Fibroblast of villous mesenchyme (primary cell): Measurements from ENCODE around the gene DUSP28. TPM values are rescaled to one million over a fixed set of nuclear protein-coding genes. Genes with fewer than 3 reads are reported as not detected.

Experiments
- DNase-seq: peaks from one replicate; pipeline ENCODE4 v3.0.0-alpha.2; 2010; ENCODE audit warnings: low read depth
- H3K4me3 ChIP-seq: 2 replicates; pipeline ENCODE4 v1.5.1; 2011; ENCODE audit warnings: low read depth, mild to moderate bottlenecking, low read length
- total RNA-seq: library from RNA; depleted of rRNA; stranded (reverse); fragments of >200 nt; gene quantifications from 2 replicates; pipeline ENCODE4 v1.2.3, GENCODE V29; 2012
- TF ChIP-seq, protein P1 (sequence below): IDR thresholded peaks from 2 replicates; pipeline ENCODE4 v1.5.1; 2012; ENCODE audit warnings: low read depth, mild to moderate bottlenecking, low read length; ENCODE audit not compliant: insufficient read depth

Gene DUSP28
- total RNA-seq, 1 donor = 3.5 TPM

DNA sequence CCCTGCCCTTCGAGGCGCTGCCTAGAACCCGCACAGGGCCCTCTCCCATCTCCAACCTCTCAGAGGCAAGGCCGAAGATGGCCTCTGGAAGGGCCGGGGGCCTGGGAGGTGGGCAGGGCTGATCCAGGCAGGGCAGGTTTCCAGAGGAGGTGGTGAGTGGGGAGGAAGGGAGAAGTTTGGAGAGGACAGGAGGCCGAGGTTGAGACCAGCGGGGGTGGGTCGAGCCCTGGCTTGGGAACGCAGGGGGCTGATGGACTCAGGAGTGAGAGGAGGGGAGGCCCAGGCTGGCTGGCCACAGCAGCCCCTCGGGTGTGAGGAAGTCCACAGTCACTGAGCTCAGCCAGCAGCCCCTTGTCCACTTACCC is 36.9 kb downstream of the DUSP28 start:
- H3K4me3 ChIP-seq = no peak overlapping the region
- no peak for DNase-seq
- TF ChIP-seq, protein P1, sequence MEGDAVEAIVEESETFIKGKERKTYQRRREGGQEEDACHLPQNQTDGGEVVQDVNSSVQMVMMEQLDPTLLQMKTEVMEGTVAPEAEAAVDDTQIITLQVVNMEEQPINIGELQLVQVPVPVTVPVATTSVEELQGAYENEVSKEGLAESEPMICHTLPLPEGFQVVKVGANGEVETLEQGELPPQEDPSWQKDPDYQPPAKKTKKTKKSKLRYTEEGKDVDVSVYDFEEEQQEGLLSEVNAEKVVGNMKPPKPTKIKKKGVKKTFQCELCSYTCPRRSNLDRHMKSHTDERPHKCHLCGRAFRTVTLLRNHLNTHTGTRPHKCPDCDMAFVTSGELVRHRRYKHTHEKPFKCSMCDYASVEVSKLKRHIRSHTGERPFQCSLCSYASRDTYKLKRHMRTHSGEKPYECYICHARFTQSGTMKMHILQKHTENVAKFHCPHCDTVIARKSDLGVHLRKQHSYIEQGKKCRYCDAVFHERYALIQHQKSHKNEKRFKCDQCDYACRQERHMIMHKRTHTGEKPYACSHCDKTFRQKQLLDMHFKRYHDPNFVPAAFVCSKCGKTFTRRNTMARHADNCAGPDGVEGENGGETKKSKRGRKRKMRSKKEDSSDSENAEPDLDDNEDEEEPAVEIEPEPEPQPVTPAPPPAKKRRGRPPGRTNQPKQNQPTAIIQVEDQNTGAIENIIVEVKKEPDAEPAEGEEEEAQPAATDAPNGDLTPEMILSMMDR = no peak

GRCh38 chr2:240597419-240598181 is 37.4 kb downstream of the DUSP28 start:
- DNase-seq = no peak
- TF ChIP-seq, protein P1 = no peak
- no peak overlapping the region for H3K4me3 ChIP-seq

- TF ChIP-seq, protein P1 = no peak
- no peak overlapping the region for H3K4me3 ChIP-seq
- no peak for DNase-seq
Observed at GRCh38 chr2:240598311-240598911, 38.3 kb downstream of the DUSP28 start.

DNA sequence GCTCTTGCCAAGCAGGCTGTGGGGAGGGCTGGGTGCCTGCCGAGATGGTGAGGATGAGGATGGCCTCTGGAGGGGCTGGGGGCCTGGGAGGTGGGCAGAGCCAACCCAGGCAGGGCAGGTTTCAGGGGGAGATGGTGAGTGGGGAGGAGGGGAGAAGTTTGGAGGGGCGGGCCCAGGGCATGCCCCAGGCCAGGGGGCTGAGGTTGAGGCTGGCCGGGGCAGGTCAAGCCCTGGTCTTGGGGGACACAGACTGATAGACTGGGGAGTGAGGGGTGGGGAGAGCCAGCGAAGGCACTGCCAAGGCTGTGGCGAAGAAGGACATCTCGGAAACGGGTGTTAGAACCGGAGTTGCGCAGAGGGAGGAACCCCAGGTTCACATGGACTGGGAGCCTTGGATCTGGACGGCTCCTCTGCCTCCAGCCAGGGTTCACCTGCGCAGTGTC is 39.0 kb downstream of the DUSP28 start:
- DNase-seq = no peak
- TF ChIP-seq, protein P1 = no peak
- no peak overlapping the region for H3K4me3 ChIP-seq

- DNase-seq = no peak
- TF ChIP-seq, protein P1 = no peak
- no peak overlapping the region for H3K4me3 ChIP-seq
Observed at GRCh38 chr2:240600451-240600961, 40.3 kb downstream of the DUSP28 start.

GRCh38 chr2:240601061-240601830 is 41.1 kb downstream of the DUSP28 start:
- DNase-seq = no peak
- H3K4me3 ChIP-seq = no peak overlapping the region
- TF ChIP-seq, protein P1 = no peak
